ENCODE measurements around the gene NFIC. TPM values are rescaled to one million over a fixed set of nuclear protein-coding genes. Genes with fewer than 3 reads are reported as not detected.

Gene NFIC
- total and polyA plus RNA-seq, 2 experiments from 2014 or later: 7.8 to 20.9 TPM

- Histone ChIP-seq H3K4me3 (no peak overlapping the region), H3K27ac (no peak overlapping the region), H3K9me3 (ENCODE audit: low read depth) (no peaks in the 10 kb centered on the region), H3K27me3 (no peaks in the 10 kb centered on the region), H3K9me2 (replicated peaks; ENCODE audit: insufficient read depth) (no peaks in the 10 kb centered on the region), H3K36me3 (replicated peaks; ENCODE audit: insufficient read depth, low read depth) (no peaks in the 10 kb centered on the region), H3K4me2 (no peak overlapping the region), H4K20me1 (ENCODE audit: insufficient read depth, poor library complexity, severe bottlenecking) (peaks cover 100% of the 10 kb centered on the region), H3K4me1 (ENCODE audit: insufficient read depth) (peaks cover 7% of the 10 kb centered on the region), H3K79me2 (peaks cover 100% of the 10 kb centered on the region), H2AFZ (no peak overlapping the region)
- no peak for TF ChIP-seq CTCF (IDR thresholded peaks at IDR 0.05; ENCODE audit: poor library complexity)
- TF ChIP-seq EZH2phosphoT487 (IDR thresholded peaks at IDR 0.05; ENCODE audit: low read depth, severe bottlenecking, unreplicated experiment): no peak
- TF ChIP-seq EZH2 (IDR thresholded peaks at IDR 0.05; ENCODE audit: borderline replicate concordance): no peak
- no peak for DNase-seq (ENCODE audit: low spot score)
- 87% methylated on average over 15 of the region's 15 CpGs for WGBS (ENCODE audit: low lambda C conversion rate, missing lambda C conversion rate)
These were observed 150.4 kb downstream of the NFIC start for GRCh38 chr19:3516675-3517207.

GRCh38 chr19:3517638-3518037 is 151.3 kb downstream of the NFIC start:
- no peaks in the 10 kb centered on the region for H3K27me3 ChIP-seq
- H3K27ac ChIP-seq: no peak overlapping the region
- no peak for DNase-seq (ENCODE audit: low spot score)
- TF ChIP-seq CTCF (IDR thresholded peaks at IDR 0.05; ENCODE audit: poor library complexity) (no peak), EZH2phosphoT487 (IDR thresholded peaks at IDR 0.05; ENCODE audit: low read depth, severe bottlenecking, unreplicated experiment) (no peak), EZH2 (IDR thresholded peaks at IDR 0.05; ENCODE audit: borderline replicate concordance) (no peak)
- no peaks in the 10 kb centered on the region for H3K9me3 ChIP-seq (ENCODE audit: low read depth)
- H3K4me2 ChIP-seq: no peak overlapping the region
- H3K36me3 ChIP-seq (replicated peaks; ENCODE audit: insufficient read depth, low read depth): no peaks in the 10 kb centered on the region
- H3K4me1 ChIP-seq (ENCODE audit: insufficient read depth): peaks cover 7% of the 10 kb centered on the region
- peaks cover 100% of the 10 kb centered on the region for H3K79me2 ChIP-seq
- H3K4me3 ChIP-seq: no peak overlapping the region
- no peaks in the 10 kb centered on the region for H3K9me2 ChIP-seq (replicated peaks; ENCODE audit: insufficient read depth)
- 84% methylated on average over 2 of the region's 2 CpGs for whole genome bisulfite sequencing (ENCODE audit: low lambda C conversion rate, missing lambda C conversion rate)
- no peak overlapping the region for H2AFZ ChIP-seq
- H4K20me1 ChIP-seq (ENCODE audit: insufficient read depth, poor library complexity, severe bottlenecking): peaks cover 100% of the 10 kb centered on the region

DNA sequence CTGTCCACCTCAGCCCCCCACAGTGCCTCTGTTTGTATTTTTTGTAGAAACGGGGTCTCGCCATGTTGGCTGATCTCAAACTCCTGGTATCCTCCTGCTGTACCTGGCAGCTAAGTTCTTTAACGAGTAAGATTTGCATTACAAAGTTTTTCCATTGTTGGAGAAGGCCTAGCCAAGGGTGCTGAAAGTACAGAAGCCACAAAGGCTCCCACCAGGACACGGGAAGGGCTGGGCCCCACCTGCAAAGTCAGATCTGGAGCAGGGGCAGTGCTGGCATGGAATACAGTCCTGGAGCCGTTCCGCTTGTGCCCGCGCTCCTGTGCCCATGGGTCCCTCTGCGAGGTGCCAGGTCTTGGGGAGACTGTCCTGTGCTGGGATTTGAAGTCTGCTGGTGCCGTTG is 151.9 kb downstream of the NFIC start:
- H3K4me2 ChIP-seq: no peak overlapping the region
- TF ChIP-seq EZH2 (IDR thresholded peaks at IDR 0.05; ENCODE audit: borderline replicate concordance) (no peak), EZH2phosphoT487 (IDR thresholded peaks at IDR 0.05; ENCODE audit: low read depth, severe bottlenecking, unreplicated experiment) (no peak), CTCF (IDR thresholded peaks at IDR 0.05; ENCODE audit: poor library complexity) (no peak)
- H2AFZ ChIP-seq: no peak overlapping the region
- no peaks in the 10 kb centered on the region for H3K9me3 ChIP-seq (ENCODE audit: low read depth)
- no peaks in the 10 kb centered on the region for H3K27me3 ChIP-seq
- H3K4me1 ChIP-seq (ENCODE audit: insufficient read depth): peaks cover 7% of the 10 kb centered on the region
- DNase-seq (ENCODE audit: low spot score): no peak
- peaks cover 98% of the 10 kb centered on the region for H3K79me2 ChIP-seq
- 80% methylated on average over 10 of the region's 10 CpGs for whole genome bisulfite sequencing (ENCODE audit: low lambda C conversion rate, missing lambda C conversion rate)
- H3K9me2 ChIP-seq (replicated peaks; ENCODE audit: insufficient read depth): no peaks in the 10 kb centered on the region
- no peak overlapping the region for H3K27ac ChIP-seq
- peaks cover 100% of the 10 kb centered on the region for H4K20me1 ChIP-seq (ENCODE audit: insufficient read depth, poor library complexity, severe bottlenecking)
- no peak overlapping the region for H3K4me3 ChIP-seq
- no peaks in the 10 kb centered on the region for H3K36me3 ChIP-seq (replicated peaks; ENCODE audit: insufficient read depth, low read depth)
